ENCODE results near the gene ITPRIPL2. TPM values are rescaled to one million over a fixed set of nuclear protein-coding genes. Genes with fewer than 3 reads are reported as not detected.

Gene ITPRIPL2
- total RNA-seq, 6 experiments from 2014 or later: 36.3 to 56.9 (median 43.1) TPM

GRCh38 chr16:19131825-19132218 is 18.1 kb downstream of the ITPRIPL2 start:
- H3K27ac Mint-ChIP-seq: peak overlapping the region; percentile 96

DNA sequence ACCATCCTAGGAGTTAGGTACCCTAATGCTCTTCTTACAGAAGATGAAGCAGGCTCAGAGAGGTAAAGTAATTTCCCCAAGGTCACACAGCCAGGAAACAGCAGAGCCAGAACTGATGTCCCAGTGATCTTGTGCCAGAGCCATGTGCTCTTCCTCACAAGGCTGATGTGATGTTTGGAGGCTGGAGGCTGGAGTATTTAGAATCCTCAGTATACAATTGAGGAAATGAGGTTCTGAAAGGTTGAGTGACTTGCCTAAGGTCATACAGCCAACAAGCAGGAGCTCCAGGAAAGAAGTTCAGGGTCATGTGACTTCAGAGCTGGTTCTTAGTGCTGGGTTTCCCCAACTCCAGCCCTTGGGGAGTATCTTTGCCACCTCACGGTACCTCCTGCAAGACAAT is 18.5 kb downstream of the ITPRIPL2 start:
- H3K36me3 Mint-ChIP-seq (ENCODE audit: low read depth): no peaks in the 10 kb centered on the region
- no peak for DNase-seq
- H3K4me3 Mint-ChIP-seq: no peak overlapping the region
- H3K27me3 Mint-ChIP-seq (ENCODE audit: insufficient read depth): no peaks in the 10 kb centered on the region
- peaks cover 48% of the 10 kb centered on the region for H3K4me1 Mint-ChIP-seq (ENCODE audit: low read depth)
- TF ChIP-seq CTCF (IDR thresholded peaks at IDR 0.05): no peak
- H3K27ac Mint-ChIP-seq: peak overlapping the region; percentile 96
- no peaks in the 10 kb centered on the region for H3K9me3 Mint-ChIP-seq

More at GRCh38 chr16:19131825-19132218, 18.1 kb downstream of the ITPRIPL2 start:
- Mint-ChIP-seq H3K4me3 (no peak overlapping the region; the same call in 1 of the 2 replicates), H3K27me3 (ENCODE audit: insufficient read depth) (no peaks in the 10 kb centered on the region), H3K4me1 (ENCODE audit: low read depth) (peaks cover 44% of the 10 kb centered on the region), H3K36me3 (ENCODE audit: low read depth) (no peaks in the 10 kb centered on the region), H3K9me3 (no peaks in the 10 kb centered on the region)
- no peak for TF ChIP-seq CTCF (IDR thresholded peaks at IDR 0.05)
- no peak for DNase-seq

DNA sequence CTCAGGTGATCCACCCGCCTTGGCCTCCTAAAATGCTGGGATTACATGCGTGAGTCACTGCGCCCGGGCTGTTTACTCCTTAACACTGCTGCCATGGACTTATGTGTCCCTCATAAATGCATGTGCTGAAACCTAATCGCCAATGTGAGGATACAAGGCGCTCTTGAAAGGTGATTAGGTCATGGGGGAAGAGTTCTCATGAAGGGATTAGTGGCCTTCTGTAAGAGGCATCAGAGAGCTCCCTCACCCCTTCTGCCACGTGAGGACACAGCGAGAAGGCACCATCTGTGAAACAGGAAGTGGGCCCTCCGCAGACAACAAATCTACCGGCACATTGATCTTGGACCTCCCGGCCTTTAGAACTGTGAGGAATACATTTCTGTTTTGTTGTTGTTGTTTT is 19.1 kb downstream of the ITPRIPL2 start:
- Mint-ChIP-seq H3K27ac (no peak overlapping the region), H3K36me3 (ENCODE audit: low read depth) (no peaks in the 10 kb centered on the region), H3K4me3 (no peak overlapping the region), H3K27me3 (ENCODE audit: insufficient read depth) (no peaks in the 10 kb centered on the region), H3K9me3 (no peaks in the 10 kb centered on the region), H3K4me1 (ENCODE audit: low read depth) (peaks cover 53% of the 10 kb centered on the region)
- no peak for TF ChIP-seq CTCF (IDR thresholded peaks at IDR 0.05)
- no peak for DNase-seq

GRCh38 chr16:19133600-19133999 is 19.8 kb downstream of the ITPRIPL2 start:
- no peak for TF ChIP-seq CTCF (IDR thresholded peaks at IDR 0.05)
- H3K4me3 Mint-ChIP-seq: no peak overlapping the region
- no peak for DNase-seq
- H3K27ac Mint-ChIP-seq: no peak overlapping the region
- H3K4me1 Mint-ChIP-seq (ENCODE audit: low read depth): peaks cover 58% of the 10 kb centered on the region
- H3K27me3 Mint-ChIP-seq (ENCODE audit: insufficient read depth): no peaks in the 10 kb centered on the region
- no peaks in the 10 kb centered on the region for H3K9me3 Mint-ChIP-seq
- no peaks in the 10 kb centered on the region for H3K36me3 Mint-ChIP-seq (ENCODE audit: low read depth)

DNA sequence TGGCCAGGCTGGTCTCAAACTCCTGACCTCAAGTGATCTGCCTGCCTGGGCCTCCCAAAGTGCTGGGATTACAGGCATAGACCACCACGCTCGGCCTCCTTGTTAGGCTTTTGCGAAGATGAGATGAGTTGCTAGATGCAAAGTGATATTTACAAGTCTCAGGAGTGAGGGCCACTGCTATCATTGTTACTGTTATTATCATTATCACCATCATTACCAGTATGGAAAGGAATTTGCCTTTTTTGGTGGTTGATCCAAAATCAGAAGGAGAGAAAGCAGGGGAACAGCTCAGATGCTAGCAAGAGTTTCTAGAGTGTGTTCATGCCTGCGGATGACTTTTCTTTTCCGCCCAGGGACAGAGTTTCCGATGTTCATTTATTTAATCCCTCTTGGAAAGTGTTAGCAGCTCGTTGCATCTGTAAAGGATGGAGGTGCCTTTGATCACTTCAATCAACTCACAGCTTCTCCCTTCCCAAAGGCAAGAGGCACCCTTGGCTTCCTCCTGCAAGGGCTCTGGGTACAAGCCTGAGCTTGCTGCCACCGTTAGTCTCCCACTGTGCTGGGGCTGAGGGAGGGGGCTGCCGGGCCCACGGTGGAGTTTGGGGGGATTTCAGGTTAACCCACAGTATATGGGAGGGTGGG is 21.6 kb downstream of the ITPRIPL2 start:
- Mint-ChIP-seq H3K4me3 (no peak overlapping the region), H3K36me3 (ENCODE audit: low read depth) (no peaks in the 10 kb centered on the region), H3K27ac (no peak overlapping the region), H3K4me1 (ENCODE audit: low read depth) (peaks cover 62% of the 10 kb centered on the region), H3K9me3 (no peaks in the 10 kb centered on the region), H3K27me3 (ENCODE audit: insufficient read depth) (no peaks in the 10 kb centered on the region)
- no peak for DNase-seq
- TF ChIP-seq CTCF (IDR thresholded peaks at IDR 0.05): no peak

Measured in HFFc6 (cell line).